SH-SY5Y (cell line): ENCODE measurements around the gene EMX1.
A peak's percentile ranks its signal among the peaks of the same experiment; 100 is the strongest.

Source experiments
- GATA2 ChIP-seq: IDR thresholded peaks from 2 replicates; pipeline ENCODE4 v1.6.1; 2011; ENCODE audit warnings: mild to moderate bottlenecking, low read depth, low read length
- GATA3 ChIP-seq: IDR thresholded peaks from 2 replicates; pipeline ENCODE4 v1.6.1; 2011; ENCODE audit warnings: low read depth, mild to moderate bottlenecking, low read length, moderate library complexity

Gene EMX1

GRCh38 chr2:72917138-72917876 lies at the start of gene EMX1:
EMX1 (plus strand) TSS chr2:72917519; CDS start chr2:72917853, 334 bp downstream.
- no peak for TF ChIP-seq GATA3
- no peak for TF ChIP-seq GATA2

- TF ChIP-seq GATA3 (no peak), GATA2 (no peak)
These were observed 46.3 kb upstream of the EMX1 start for GRCh38 chr2:72871060-72871459.

- TF ChIP-seq GATA2 (no peak), GATA3 (no peak)
These were observed 45.4 kb upstream of the EMX1 start for GRCh38 chr2:72871880-72872279.

DNA sequence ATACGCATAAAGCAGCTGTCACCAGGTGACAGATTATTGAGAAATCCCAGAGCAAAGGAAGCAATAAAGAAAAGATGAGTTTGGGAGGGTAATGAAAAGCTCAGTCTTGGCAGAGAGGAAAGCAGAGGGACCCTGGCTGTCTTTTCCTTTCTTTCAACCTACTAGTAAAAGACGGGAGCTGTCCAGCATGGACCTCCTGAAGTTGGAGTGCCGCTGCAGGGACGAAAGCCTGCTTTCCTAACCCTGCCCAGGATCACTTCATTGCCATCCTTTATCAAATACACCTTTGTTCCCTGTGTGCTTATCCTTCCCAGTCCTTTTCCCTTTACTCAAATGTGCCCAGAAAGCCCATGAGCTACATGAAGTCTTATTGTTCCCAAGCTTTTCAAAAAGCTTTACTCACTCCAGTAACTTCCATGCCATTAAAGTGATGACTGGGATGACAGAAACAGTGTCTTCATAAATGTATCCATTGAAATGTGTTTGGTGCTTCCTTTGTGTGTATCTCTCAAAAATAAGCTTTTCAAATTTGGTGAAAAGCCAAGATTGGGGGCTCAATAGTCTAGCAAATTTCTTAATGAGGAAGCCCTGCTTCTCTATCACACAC lies 33.9 kb upstream of the EMX1 start:
- TF ChIP-seq GATA2 (no peak), GATA3 (no peak)

DNA sequence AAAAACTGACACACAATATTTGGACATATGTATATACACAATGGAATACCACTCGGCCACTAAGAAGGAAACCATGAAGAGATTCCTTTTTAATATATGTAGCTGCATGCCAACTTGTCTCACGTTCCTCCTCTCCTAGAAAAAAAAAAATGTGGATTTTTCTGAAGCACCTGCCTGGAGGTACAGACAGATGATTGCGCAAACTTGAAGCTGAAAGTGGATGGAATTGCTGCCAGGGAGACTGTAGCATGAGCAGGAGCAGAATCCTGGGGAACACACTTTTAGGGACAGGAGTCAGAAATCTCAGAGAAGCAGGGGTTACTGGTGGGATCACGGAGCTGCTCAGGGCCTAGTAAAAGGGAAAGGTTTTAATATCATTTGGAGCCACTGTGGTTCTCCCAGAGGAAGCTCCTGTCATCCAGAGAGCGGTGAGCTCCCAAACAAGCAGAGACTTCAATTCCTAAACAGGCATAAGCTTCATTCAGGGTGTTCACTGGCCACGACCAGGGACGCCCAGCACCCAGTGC lies 30.8 kb upstream of the EMX1 start:
- TF ChIP-seq GATA3 = no peak
- TF ChIP-seq GATA2 = no peak

- no peak; the same call in 1 of the 2 replicates for TF ChIP-seq GATA2
- no peak for TF ChIP-seq GATA3
These were observed 30.1 kb upstream of the EMX1 start, which contains the start of gene SPR for GRCh38 chr2:72887032-72887739. SPR (plus strand) TSS chr2:72887408; CDS start chr2:72887433, 25 bp downstream.

DNA sequence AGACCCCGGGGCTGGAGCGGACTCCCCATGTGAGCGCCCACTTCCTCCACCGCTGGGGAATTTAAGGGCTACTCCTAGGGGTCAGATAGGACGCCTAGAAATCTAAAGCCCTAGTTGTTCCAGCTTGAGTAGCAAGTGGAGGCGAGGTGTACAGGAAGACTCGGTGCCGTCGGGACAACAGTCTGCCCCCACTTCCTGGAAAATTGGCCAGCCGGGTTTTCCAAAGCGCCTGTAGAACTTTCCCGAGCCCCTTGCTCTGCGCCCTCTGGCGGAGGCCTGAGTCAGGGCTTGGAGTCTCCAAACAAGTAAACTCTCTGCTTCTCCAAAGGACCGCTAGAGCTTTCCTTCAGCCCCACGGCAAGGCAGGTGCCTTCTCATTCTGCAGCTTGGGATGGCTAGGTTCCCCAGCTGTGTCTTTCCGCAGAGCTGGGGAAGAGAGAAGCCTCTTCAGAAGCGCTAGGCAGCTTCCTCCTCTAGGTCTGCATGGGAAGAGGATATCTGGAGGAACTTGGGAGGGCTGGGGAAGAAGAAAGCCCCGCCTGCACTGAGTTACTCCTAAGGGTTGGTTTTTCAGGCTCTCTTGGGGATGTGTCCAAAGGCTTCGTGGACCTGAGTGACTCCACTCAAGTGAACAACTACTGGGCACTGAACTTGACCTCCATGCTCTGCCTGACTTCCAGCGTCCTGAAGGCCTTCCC lies 29.4 kb upstream of the EMX1 start:
- TF ChIP-seq GATA2 (0 out of 2 replicates have a peak, but pooled peaks have one; percentile 35), GATA3 (no peak)

- TF ChIP-seq GATA3 (no peak), GATA2 (no peak)
These were observed 28.7 kb upstream of the EMX1 start for GRCh38 chr2:72888438-72889202.

GRCh38 chr2:72889991-72890390 lies 27.3 kb upstream of the EMX1 start:
- TF ChIP-seq GATA3 (no peak), GATA2 (no peak)

GRCh38 chr2:72891091-72891818 lies 26.1 kb upstream of the EMX1 start:
- no peak for TF ChIP-seq GATA3
- TF ChIP-seq GATA2 = no peak

DNA sequence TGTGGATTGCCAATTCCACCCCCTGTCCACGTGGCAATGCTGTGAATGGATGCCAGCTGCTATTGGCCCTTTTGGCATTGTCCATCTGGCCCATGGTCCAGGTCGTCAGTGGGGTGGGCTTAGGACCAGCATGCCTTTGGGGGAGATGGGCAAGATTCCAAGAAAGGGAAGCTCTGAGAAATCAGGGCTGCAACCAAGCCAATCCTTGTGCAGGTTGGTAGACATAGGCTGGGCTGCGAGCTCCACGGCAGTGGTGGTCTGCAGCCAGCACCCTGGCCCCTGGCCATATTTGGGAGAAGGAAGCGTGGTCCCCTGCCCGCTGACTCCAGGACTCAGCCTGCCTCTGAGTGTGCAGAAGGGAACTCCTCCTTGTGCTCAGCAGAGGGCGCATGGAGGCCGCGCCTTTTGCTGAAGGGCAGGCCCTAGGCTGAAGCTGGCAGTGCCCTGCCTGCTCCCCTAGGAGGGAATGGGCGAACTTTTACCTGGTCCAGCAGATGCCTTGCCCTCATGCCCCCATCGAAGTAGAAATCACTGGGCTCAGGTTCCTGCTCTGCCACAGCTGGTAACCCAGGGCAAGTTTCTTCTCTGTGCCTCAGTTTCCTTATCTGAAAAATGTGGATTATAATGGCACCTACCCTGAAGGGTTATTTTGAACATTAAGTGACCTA lies 24.7 kb upstream of the EMX1 start:
- TF ChIP-seq GATA3 (no peak), GATA2 (no peak)
